HFF-Myc (cell line): ENCODE measurements around the gene BTG1.
A peak's percentile ranks its signal among the peaks of the same experiment; 100 is the strongest.
"Not testable (repeated sequence)": the region's sequence is repeated elsewhere in the genome, so short reads cannot be mapped to it uniquely, and the experiment has no call there.

ENCODE experiments used
- DNase-seq: peaks from one replicate; pipeline ENCODE4 v3.0.0-alpha.2; 2011; ENCODE audit warnings: low read depth; ENCODE audit errors: extremely low read depth
- H3K4me3 ChIP-seq: replicated peaks from 2 replicates; pipeline ENCODE4 v1.5.1; 2011; ENCODE audit warnings: low read depth, mild to moderate bottlenecking, control low read depth, low read length
- CTCF ChIP-seq: IDR thresholded peaks from 2 replicates; pipeline ENCODE4 v1.5.1; 2012; ENCODE audit warnings: mild to moderate bottlenecking, low read depth, low read length, control low read depth; ENCODE audit errors: missing control alignments

BTG1 gene

GRCh38 chr12:92140156-92140555 is 5.5 kb downstream of the BTG1 start:
- H3K4me3 ChIP-seq: peak overlapping the region; percentile 84
- no peak for TF ChIP-seq CTCF
- DNase-seq: no peak

- DNase-seq: no peak
- TF ChIP-seq CTCF: no peak
- H3K4me3 ChIP-seq: peak overlapping the region; percentile 84
Observed at GRCh38 chr12:92139634-92140150, 6.0 kb downstream of the BTG1 start.

GRCh38 chr12:92138626-92139025 is 7.0 kb downstream of the BTG1 start:
- no peak for TF ChIP-seq CTCF
- no peak for DNase-seq
- H3K4me3 ChIP-seq: no peak overlapping the region

- H3K4me3 ChIP-seq: no peak overlapping the region
- no peak for TF ChIP-seq CTCF
- DNase-seq: no peak
Observed at GRCh38 chr12:92138144-92138543, 7.5 kb downstream of the BTG1 start.

GRCh38 chr12:92136965-92137721 is 8.5 kb downstream of the BTG1 start:
- DNase-seq: peak; percentile 56
- H3K4me3 ChIP-seq: no peak overlapping the region
- TF ChIP-seq CTCF: no peak

GRCh38 chr12:92136026-92136730 is 9.5 kb downstream of the BTG1 start:
- no peak for TF ChIP-seq CTCF
- H3K4me3 ChIP-seq: no peak overlapping the region
- DNase-seq: no peak

- not testable (repeated sequence) for DNase-seq, H3K4me3 ChIP-seq
Observed at GRCh38 chr12:92135541-92135940, 10.1 kb downstream of the BTG1 start.
